Heart right ventricle (tissue), 16 donors: ENCODE data around the gene EHMT1. TPM values are rescaled to one million over a fixed set of nuclear protein-coding genes. Genes with fewer than 3 reads are reported as not detected.

Experiments
- ATAC-seq, 8 donors: fragments of 200-7000 bp; cut with Tn5 transposase; one replicate each; pipeline ENCODE4 v1.9.1; 2020; ENCODE audit warnings: mild to moderate bottlenecking in 8 of 8, moderate library complexity in 8 of 8, moderate number of reproducible peaks in 1 of 8
- DNase-seq, 2 donors: peaks; one replicate each; pipeline ENCODE4 v3.0.0-alpha.2; 2020
- H3K27ac ChIP-seq, 10 donors: fragments of 200-600 bp; sonication (generic) in 2 of 10; one replicate each; pipeline versions ENCODE4 v1.5.0 to v1.8.0; 2020 to 2022; ENCODE audit warnings: mild to moderate bottlenecking in 3 of 10
- H3K27me3 ChIP-seq, 7 donors: fragments of 200-600 bp; one replicate each; pipeline ENCODE4 v1.8.0; 2021 to 2022; ENCODE audit warnings: mild to moderate bottlenecking in 2 of 7
- H3K36me3 ChIP-seq, 9 donors: fragments of 200-600 bp; sonication (generic) in 1 of 9; one replicate each; pipeline versions ENCODE4 v1.5.0 to v1.8.0; 2020 to 2022; ENCODE audit warnings: mild to moderate bottlenecking in 2 of 9
- H3K4me1 ChIP-seq, 9 donors: fragments of 200-600 bp; sonication (generic) in 1 of 9; one replicate each; pipeline versions ENCODE4 v1.5.0 to v1.8.0; 2020 to 2022; ENCODE audit warnings: mild to moderate bottlenecking in 4 of 9
- H3K4me3 ChIP-seq, 10 donors: fragments of 200-600 bp; sonication (generic) in 2 of 10; one replicate each; pipeline versions ENCODE4 v1.5.0 to v1.8.0; 2020 to 2022; ENCODE audit warnings: mild to moderate bottlenecking in 7 of 10, moderate library complexity in 2 of 10
- H3K9me3 ChIP-seq, 11 donors: fragments of 200-600 bp in 10 of 11; sonication (generic) in 2 of 11; one replicate each; pipeline versions ENCODE4 v1.5.0 to v1.8.0; 2013 to 2022; ENCODE audit warnings: mild to moderate bottlenecking in 2 of 11, control low read depth in 1 of 11, moderate library complexity in 1 of 11
- CTCF ChIP-seq, 9 donors: fragments of 200-600 bp; sonication (generic) in 2 of 9; IDR thresholded peaks; one replicate each; pipeline versions ENCODE4 v1.5.0 to v1.8.0; 2021 to 2022; ENCODE audit warnings: antibody characterized with exemption in 9 of 9, mild to moderate bottlenecking in 5 of 9, moderate library complexity in 1 of 9
- WGBS, 2 donors: extraction: QIAGEN DNeasy Blood & Tissue Kit; methylation state at CpG; one replicate each; pipeline ENCODE4 v1.1.7; 2013; ENCODE audit warnings: inconsistent platforms in 1 of 2; 5-methylcytosine and 5-hydroxymethylcytosine counted together
- intact Hi-C, 10 donors: fragments of 100-400 bp; cut with DNase I; formaldehyde crosslinking; loops; one replicate each; pipeline versions ENCODE4 v1.11.1 to v1.14.2; 2022
- polyA plus RNA-seq, 2 donors: library from polyadenylated mRNA; stranded (reverse); fragments of 200-250 nt; gene quantifications; one replicate each; pipeline ENCODE4 v1.2.3, GENCODE V29; 2013
- total RNA-seq, 10 donors: library from RNA; stranded (reverse); fragmentation: NEBNext Ultra II Directional in 3 of 10; extraction: Animal tissue kit (Norgen Biotek cat#: 25700) in 3 of 10; gene quantifications; one replicate each; pipeline versions ENCODE4 v1.2.1 to v1.2.4, GENCODE V29; 2021 to 2023
- donor health status: Arrhythmogenic right ventricular cardiomyopathy.
- donor health status: ischemic (EF 13 %, LVEDD 7.1; RV severe dilation, severe dysfunction).
- donor health status: healthy with polysubstance abuse.
- donor health status: DM: no; HTN: yes; CAD: no.
- donor health status: DM: no; HTN: no; CAD: no.
- donor health status: ischemic (EF 25% LVEDD 6.9; RV normal size, moderate dysfunction).
- donor health status: ischemic (EF 25% LVEDD 5.7; RV mildly dilated, moderate dysfunction).
- donor health status: healthy.
- donor health status: DM: yes; HTN: yes; CAD: no.
- donor health status: Ischemic cardiomyopathy.
- donor health status: ischemic (EF 35%, LVEDD 5.7; RV mildly dilated, moderate dysfunction).
- donor health status: nonischemic (EF 11% LVEDD 7.7; RV severe dilation, severe dysfunction).
- donor health status: DM: yes; HTN: yes; CAD: no.
- donor health status: PGD.
- donor health status: ischemic (EF 29% LVEDD 5.4; RV normal size, mild dysfunction).
- donor health status: nonischemic (EF 23%, LVEDD 6.1; RV moderate dilation, normal function).

The EHMT1 gene
- total and polyA plus RNA-seq, 12 donors, result 19.6 to 45.1 (median 31.1) TPM

GRCh38 chr9:137739371-137740309, 120.8 kb downstream of the EHMT1 start:
- peak in 5 of 8 donors; percentile 8 to 44 (median 40) for ATAC-seq

GRCh38 chr9:137740312-137740711, 121.5 kb downstream of the EHMT1 start:
- peak in 4 of 9 donors; percentile 10 to 33 (median 24) for TF ChIP-seq CTCF (IDR thresholded peaks at IDR 0.05)
- no peak overlapping the region for H3K4me3 ChIP-seq
- H3K27me3 ChIP-seq, result no peaks in the 10 kb centered on the region
- H3K9me3 ChIP-seq, result no peaks in the 10 kb centered on the region
- WGBS, 2 donors, result 22 to 37% methylated on average over 9 of the region's 9 CpGs
- intact Hi-C loops, result no loop called here
- H3K27ac ChIP-seq, result no peak overlapping the region
- DNase-seq (peak; percentile 40 to 51), ATAC-seq (peak in 7 of 8 donors; percentile 24 to 73 (median 58))
- H3K4me1 ChIP-seq, result peaks cover 0 to 21% (median 10%) of the 10 kb centered on the region in 9 donors
- peaks cover 0 to 47% (median 17%) of the 10 kb centered on the region in 9 donors for H3K36me3 ChIP-seq

More at GRCh38 chr9:137739371-137740309, 120.8 kb downstream of the EHMT1 start:
- no peak overlapping the region for H3K27ac ChIP-seq
- intact Hi-C loops, result no loop called here
- no peaks in the 10 kb centered on the region for H3K27me3 ChIP-seq
- H3K36me3 ChIP-seq, result peaks cover 0 to 40% (median 13%) of the 10 kb centered on the region in 9 donors
- peaks cover 0 to 5% (median 2%) of the 10 kb centered on the region in 11 donors for H3K9me3 ChIP-seq
- no peak for DNase-seq
- no peak for TF ChIP-seq CTCF (IDR thresholded peaks at IDR 0.05)
- H3K4me3 ChIP-seq, result no peak overlapping the region
- peaks cover 0 to 21% (median 10%) of the 10 kb centered on the region in 9 donors for H3K4me1 ChIP-seq
- 70 to 74% methylated on average over 12 of the region's 12 CpGs for WGBS, 2 donors

- WGBS, 2 donors, result 97 to 98% methylated on average over 4 of the region's 4 CpGs
- no peak for TF ChIP-seq CTCF (IDR thresholded peaks at IDR 0.05)
- ATAC-seq (no peak), DNase-seq (no peak)
- Histone ChIP-seq H3K4me1 (peaks cover 0 to 21% (median 10%) of the 10 kb centered on the region in 9 donors), H3K27me3 (no peaks in the 10 kb centered on the region), H3K27ac (no peak overlapping the region), H3K9me3 (no peaks in the 10 kb centered on the region), H3K36me3 (peaks cover 0 to 52% (median 24%) of the 10 kb centered on the region in 9 donors), H3K4me3 (no peak overlapping the region)
- intact Hi-C loops, result no loop called here
Observed at GRCh38 chr9:137741330-137741729, 122.5 kb downstream of the EHMT1 start.

GRCh38 chr9:137742698-137743097, 123.9 kb downstream of the EHMT1 start:
- H3K4me1 ChIP-seq, result peaks cover 0 to 21% (median 10%) of the 10 kb centered on the region in 9 donors
- H3K9me3 ChIP-seq, result no peaks in the 10 kb centered on the region
- no peak for TF ChIP-seq CTCF (IDR thresholded peaks at IDR 0.05)
- 71 to 82% methylated on average over 7 of the region's 7 CpGs for WGBS, 2 donors
- no peak for DNase-seq
- H3K27me3 ChIP-seq, result no peaks in the 10 kb centered on the region
- H3K36me3 ChIP-seq, result peaks cover 0 to 58% (median 24%) of the 10 kb centered on the region in 9 donors
- intact Hi-C loops, result no loop called here
- peak in 7 of 8 donors; percentile 13 to 89 (median 46) for ATAC-seq
- no peak overlapping the region for H3K4me3 ChIP-seq
- H3K27ac ChIP-seq, result no peak overlapping the region
